TTC549 (cell line): ENCODE measurements around the gene OR51G2.

Experiments used
- FAIRE-seq: peaks from 2 replicates; lab custom pipeline; 2012; peaks lifted over from hg19 to GRCh38; lab: Jason Lieb, UNC

OR51G2 gene

GRCh38 chr11:4863876-4864275 lies 55.3 kb downstream of the OR51G2 start:
- no peak for FAIRE-seq
